A549 treated with dexamethasone at 1 μM for 4 hours (cell line): ENCODE measurements around the gene ANKS1A. TPM values are rescaled to one million over a fixed set of nuclear protein-coding genes. Genes with fewer than 3 reads are reported as not detected.

ENCODE experiments used
- total RNA-seq: library from RNA; stranded (reverse); fragments of 200-300 nt; extraction: Qiagen RNA extraction; gene quantifications from 5 replicates; pipeline ENCODE4 v1.2.3, GENCODE V29; 2022

The ANKS1A gene, protein sequence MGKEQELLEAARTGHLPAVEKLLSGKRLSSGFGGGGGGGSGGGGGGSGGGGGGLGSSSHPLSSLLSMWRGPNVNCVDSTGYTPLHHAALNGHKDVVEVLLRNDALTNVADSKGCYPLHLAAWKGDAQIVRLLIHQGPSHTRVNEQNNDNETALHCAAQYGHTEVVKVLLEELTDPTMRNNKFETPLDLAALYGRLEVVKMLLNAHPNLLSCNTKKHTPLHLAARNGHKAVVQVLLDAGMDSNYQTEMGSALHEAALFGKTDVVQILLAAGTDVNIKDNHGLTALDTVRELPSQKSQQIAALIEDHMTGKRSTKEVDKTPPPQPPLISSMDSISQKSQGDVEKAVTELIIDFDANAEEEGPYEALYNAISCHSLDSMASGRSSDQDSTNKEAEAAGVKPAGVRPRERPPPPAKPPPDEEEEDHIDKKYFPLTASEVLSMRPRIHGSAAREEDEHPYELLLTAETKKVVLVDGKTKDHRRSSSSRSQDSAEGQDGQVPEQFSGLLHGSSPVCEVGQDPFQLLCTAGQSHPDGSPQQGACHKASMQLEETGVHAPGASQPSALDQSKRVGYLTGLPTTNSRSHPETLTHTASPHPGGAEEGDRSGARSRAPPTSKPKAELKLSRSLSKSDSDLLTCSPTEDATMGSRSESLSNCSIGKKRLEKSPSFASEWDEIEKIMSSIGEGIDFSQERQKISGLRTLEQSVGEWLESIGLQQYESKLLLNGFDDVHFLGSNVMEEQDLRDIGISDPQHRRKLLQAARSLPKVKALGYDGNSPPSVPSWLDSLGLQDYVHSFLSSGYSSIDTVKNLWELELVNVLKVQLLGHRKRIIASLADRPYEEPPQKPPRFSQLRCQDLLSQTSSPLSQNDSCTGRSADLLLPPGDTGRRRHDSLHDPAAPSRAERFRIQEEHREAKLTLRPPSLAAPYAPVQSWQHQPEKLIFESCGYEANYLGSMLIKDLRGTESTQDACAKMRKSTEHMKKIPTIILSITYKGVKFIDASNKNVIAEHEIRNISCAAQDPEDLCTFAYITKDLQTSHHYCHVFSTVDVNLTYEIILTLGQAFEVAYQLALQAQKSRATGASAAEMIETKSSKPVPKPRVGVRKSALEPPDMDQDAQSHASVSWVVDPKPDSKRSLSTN
- 4.7 to 8.5 TPM (median 7.6 TPM) in 5 replicates for total RNA-seq

DNA sequence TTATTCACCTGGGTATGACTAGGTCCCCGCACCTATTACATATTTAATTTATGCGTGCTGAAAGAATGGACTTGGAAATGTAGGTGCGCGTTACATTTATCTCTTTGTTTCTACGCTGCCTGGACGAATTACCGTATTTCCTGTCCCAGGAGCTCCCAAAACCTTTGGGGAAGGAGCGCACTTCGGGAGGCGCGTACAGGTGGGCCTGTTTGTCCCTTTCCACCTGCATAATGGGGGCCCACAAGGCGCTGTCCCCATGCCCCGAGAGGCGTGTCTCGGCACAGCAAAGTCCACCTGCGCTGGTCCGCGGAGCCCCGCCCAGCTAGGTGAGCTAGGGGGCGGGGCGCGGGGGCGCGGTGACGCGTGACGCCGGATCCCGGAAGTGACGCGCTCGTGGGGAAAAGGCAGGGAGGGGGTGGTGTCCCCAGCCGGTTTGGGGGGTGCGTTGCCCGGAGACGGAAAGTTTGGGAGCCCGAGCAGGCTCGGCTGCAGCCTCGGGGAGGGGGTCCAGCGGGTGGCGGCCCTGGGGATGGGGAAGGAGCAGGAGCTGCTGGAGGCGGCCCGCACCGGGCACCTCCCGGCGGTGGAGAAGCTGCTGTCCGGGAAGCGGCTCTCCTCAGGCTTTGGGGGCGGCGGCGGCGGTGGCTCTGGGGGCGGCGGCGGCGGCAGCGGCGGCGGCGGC lies at the start of gene ANKS1A:
Gene ANKS1A, plus strand, starts transcription at position 382 of the 682 bp plus-strand sequence. Its CDS starts 148 bp downstream, at position 530.

DNA sequence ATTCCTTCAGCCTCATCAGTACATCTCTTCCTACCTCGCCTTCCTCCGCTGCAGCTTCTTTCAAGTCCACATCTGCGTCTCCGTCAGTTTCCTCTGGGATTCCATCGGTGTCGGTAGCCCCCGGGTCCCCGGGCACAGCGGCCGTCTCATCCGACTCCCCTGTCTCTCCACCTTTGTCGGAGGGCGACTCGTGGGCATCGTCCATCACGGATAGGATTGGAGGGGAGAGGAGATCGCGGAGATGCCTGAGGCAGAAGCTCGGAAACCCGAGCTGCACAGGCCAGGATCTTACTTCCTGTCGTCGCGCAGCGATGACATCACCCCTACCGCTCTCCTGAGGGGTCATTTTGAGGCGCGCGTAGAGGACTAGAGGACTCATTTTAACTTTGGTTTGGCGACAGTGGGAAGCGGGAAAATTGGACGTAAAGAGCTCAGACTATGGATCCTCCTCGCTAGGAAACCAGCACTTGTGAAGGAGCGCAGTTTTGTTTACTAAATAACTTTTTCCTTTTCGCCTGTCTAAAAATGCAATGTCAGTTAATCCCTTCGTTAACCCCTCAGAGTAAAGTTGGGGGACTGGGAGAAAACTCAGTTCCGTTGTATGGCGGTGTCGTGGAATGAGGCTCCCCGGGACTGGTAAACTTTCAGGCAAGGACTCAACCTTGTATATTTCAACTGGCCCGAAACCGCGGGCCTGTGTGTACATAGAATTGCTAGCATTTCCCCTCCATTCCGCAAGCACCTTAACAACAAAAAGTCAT lies 1.1 kb upstream of the ANKS1A start, which contains the start of gene TAF11:
Gene TAF11, minus strand, starts transcription at position 290 of the 761 bp plus-strand sequence. Its CDS starts 85 bp downstream, at position 205.

Other genes with a start within 250 kb of the ANKS1A start
- 31.8 to 36.4 TPM (median 33.9 TPM) in 5 replicates for gene ILRUN, start 192.5 kb upstream of the ANKS1A start, total RNA-seq
- 187 to 217 TPM (median 190 TPM) in 5 replicates for gene SNRPC, start 131.8 kb upstream of the ANKS1A start, total RNA-seq
- 4.7 to 6.7 TPM (median 5.5 TPM) in 5 replicates for gene BLTP3A, start 97.2 kb upstream of the ANKS1A start, total RNA-seq
- 17.1 to 20.2 TPM (median 19.7 TPM) in 5 replicates for gene TAF11, start 1.2 kb upstream of the ANKS1A start, total RNA-seq